GM18511 (cell line): Measurements from ENCODE around the gene FBXO48.

Experiments used
- ATAC-seq: cut with Tn5 transposase; IDR thresholded peaks from one replicate; pipeline ENCODE4 v1.9.1; 2021; ENCODE audit warnings: mild to moderate bottlenecking, moderate library complexity; ENCODE audit not compliant: unreplicated experiment

Gene FBXO48

DNA sequence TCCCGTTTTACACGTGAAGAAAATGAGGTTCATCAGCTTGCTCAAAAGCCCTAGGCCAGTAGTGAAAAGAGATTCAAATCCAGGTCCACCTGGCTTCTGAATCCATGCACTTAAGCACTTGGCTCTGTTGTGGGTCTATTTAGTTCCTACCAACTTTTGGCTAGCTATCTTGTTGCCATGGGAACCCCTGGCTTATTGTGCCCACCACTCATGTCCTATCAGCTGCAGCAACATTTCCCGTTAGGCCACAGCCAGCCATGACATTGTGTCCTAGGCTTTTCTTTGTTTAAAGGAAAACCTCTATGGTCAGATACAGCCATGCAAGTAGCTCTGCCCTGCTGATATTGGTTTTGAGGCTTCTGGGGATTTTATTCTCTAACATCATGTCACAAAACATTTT lies 52.2 kb downstream of the FBXO48 start:
- no peak for ATAC-seq

DNA sequence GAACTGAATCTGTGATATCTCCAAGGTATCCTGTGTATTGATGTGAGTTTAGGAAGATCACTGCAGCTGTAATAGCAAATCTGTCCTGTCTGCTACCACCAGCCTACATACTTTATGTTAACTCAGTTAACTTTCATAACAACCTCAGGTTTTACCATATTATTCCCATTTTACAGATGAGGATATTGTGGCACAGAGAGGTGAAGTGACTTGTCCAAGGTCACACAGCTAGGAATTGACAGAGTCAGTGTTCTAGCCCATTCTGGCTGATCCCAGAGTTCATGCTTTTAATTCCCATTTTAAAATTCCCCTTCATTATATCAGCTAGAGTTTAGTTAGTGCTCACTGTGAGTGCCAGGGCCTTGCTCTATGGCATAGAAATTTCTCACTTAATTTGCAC lies 52.6 kb downstream of the FBXO48 start:
- ATAC-seq, result no peak

DNA sequence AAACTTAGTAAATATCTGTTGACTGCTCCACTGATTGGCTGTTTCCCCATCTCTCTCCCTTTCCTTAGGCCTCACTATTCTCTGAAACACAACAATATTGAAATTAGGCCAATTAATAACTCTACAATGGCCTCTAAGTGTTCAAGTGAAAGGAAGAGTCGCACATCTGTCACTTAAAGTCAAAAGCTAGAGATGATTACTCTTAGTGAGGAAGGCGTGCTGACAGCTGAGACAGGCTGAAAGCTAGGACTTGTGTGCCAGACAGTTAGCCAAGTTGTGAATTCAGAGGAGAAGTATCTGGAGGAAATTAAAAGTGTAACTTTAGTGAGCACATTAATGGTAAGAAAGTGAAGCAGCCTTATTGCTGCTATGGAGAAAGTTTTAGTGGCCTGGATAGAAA lies 53.6 kb downstream of the FBXO48 start:
- no peak for ATAC-seq

DNA sequence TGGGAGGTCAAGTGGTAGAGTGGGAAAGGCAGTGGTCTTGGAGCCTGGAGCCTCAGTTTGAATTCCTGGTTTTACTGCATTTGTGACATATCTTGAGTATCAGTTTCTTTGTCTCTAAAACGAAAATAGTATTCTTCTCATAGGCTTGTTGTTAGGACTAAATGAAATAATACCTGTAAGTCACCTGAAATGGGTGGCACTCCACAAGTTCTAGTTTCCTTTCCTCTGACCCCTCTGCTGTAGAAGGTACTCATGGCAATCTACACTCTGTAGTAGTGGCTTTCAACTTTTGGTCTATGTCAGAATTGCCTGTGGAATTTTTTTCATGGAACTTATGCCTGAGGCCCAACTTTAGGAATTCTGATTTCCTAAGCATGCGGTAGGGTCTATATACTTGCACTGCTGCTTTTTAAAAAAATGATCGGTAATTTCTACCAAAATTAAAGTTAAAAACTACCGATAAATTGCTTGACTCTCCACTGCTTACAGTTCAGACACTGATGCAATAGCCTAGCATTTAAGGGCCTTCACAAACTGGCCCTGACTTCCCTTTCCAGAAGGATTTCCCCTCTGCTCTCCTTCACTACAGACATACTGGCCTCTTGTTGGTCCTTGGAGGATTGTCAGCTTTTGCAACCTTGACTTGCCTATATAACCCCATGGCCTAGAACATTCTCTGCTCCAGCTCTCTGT lies 54.8 kb downstream of the FBXO48 start:
- ATAC-seq, result peak; percentile 38

DNA sequence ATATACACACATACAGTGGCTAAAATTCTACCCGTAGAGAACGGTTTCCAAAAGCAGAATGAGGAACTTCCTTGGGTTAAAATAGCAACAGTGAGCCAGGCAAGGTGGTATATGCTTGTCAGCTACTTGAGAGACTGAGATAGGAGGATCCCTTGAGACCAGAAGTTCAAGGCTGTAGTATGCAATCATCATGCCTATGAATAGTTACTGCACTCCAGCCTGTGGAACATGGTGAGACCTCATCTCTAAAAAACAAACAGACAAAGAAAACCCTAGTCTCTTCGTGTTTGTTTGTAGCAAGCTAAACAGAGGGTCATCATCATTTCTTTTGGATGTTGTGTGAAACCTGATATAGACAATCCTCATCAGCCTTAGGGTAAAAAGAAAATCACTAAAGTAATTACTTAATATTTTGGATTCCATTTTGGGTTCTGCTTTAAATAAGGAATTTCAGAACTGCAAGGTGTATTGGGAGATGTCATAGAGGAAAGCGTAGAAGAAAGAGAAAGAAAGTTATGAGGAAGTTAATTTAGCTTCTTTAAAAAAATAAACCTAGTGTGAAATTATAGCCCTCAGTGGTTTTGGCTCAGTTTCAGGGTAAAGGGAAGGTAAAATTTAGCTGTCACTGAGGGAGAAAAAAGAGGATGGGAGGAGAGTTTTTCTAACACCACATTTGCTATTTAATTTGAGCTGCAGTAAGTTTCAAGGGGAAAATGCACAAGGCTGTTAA lies 55.5 kb downstream of the FBXO48 start:
- ATAC-seq, result peak; percentile 97
